ENCODE results near the gene CCND1. TPM values are rescaled to one million over a fixed set of nuclear protein-coding genes. Genes with fewer than 3 reads are reported as not detected.
A peak's percentile ranks its signal among the peaks of the same experiment; 100 is the strongest.

Gene CCND1
- total RNA-seq, 4 donors from 2014 or later, result 108 to 259 (median 168) TPM

GRCh38 chr11:69598147-69598546 lies 42.8 kb upstream of the CCND1 start:
- Histone ChIP-seq H3K4me3 (no peak overlapping the region), H3K9me3 (peaks cover 0 to 7% (median 0%) of the 10 kb centered on the region in 4 donors), H3K27me3 (no peaks in the 10 kb centered on the region), H3K36me3 (no peaks in the 10 kb centered on the region), H3K4me1 (no peaks in the 10 kb centered on the region), H3K27ac (no peak overlapping the region)
- 59 to 67% methylated on average over 4 to 5 of the region's 5 CpGs for WGBS, 2 donors
- TF ChIP-seq, protein P1, sequence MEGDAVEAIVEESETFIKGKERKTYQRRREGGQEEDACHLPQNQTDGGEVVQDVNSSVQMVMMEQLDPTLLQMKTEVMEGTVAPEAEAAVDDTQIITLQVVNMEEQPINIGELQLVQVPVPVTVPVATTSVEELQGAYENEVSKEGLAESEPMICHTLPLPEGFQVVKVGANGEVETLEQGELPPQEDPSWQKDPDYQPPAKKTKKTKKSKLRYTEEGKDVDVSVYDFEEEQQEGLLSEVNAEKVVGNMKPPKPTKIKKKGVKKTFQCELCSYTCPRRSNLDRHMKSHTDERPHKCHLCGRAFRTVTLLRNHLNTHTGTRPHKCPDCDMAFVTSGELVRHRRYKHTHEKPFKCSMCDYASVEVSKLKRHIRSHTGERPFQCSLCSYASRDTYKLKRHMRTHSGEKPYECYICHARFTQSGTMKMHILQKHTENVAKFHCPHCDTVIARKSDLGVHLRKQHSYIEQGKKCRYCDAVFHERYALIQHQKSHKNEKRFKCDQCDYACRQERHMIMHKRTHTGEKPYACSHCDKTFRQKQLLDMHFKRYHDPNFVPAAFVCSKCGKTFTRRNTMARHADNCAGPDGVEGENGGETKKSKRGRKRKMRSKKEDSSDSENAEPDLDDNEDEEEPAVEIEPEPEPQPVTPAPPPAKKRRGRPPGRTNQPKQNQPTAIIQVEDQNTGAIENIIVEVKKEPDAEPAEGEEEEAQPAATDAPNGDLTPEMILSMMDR (IDR thresholded peaks at IDR 0.05), result peak in 1 of 5 experiments; percentile 15
- no peak for TF ChIP-seq POLR2A (IDR thresholded peaks at IDR 0.05)
- DNase-seq (ENCODE audit: low spot score in 2 of 2), result no peak

DNA sequence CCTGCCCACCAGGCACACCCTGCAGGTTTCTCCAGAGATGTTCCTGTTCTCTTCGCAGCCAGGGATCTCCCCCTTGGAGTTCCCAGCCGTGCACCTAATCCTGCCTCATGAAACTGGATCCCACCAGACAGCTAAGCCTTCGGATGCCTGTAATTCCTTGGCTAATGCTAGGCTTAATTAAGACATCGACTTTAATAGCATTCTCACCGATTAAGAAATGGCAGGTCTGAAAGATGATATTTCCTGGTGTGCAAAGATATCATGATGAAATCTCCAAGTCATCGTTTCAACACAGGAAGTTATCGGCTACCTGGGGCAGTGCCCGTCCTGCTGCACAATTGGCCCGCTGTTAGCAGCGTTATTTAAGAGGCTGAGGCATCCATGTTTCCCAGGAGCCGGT lies 41.5 kb upstream of the CCND1 start:
- Histone ChIP-seq H3K27ac (no peak overlapping the region), H3K27me3 (no peaks in the 10 kb centered on the region), H3K4me3 (no peak overlapping the region), H3K4me1 (no peaks in the 10 kb centered on the region), H3K36me3 (no peaks in the 10 kb centered on the region), H3K9me3 (peaks cover 0 to 7% (median 0%) of the 10 kb centered on the region in 4 donors)
- 50% methylated on average over 11 of the region's 11 CpGs for WGBS, 2 donors
- TF ChIP-seq, protein P1 (IDR thresholded peaks at IDR 0.05), result no peak
- no peak for TF ChIP-seq POLR2A (IDR thresholded peaks at IDR 0.05)
- DNase-seq (ENCODE audit: low spot score in 2 of 2), result no peak

- TF ChIP-seq POLR2A (IDR thresholded peaks at IDR 0.05) (no peak), EP300 (IDR thresholded peaks at IDR 0.05) (no peak)
- TF ChIP-seq, protein P1 (IDR thresholded peaks at IDR 0.05), result no peak
- Histone ChIP-seq H3K4me3 (no peak overlapping the region), H3K4me1 (no peaks in the 10 kb centered on the region), H3K9me3 (peaks cover 0 to 7% (median 0%) of the 10 kb centered on the region in 4 donors), H3K27ac (no peak overlapping the region), H3K36me3 (no peaks in the 10 kb centered on the region), H3K27me3 (no peaks in the 10 kb centered on the region)
- WGBS, 2 donors, result 71 to 77% methylated on average over 6 of the region's 6 CpGs
- DNase-seq (ENCODE audit: low spot score in 2 of 2), result no peak
Measured at GRCh38 chr11:69600001-69600400, 41.0 kb upstream of the CCND1 start.

GRCh38 chr11:69601011-69601975 lies 39.7 kb upstream of the CCND1 start:
- no peak for DNase-seq (ENCODE audit: low spot score in 2 of 2)
- Histone ChIP-seq H3K4me1 (no peaks in the 10 kb centered on the region), H3K4me3 (no peak overlapping the region), H3K27me3 (no peaks in the 10 kb centered on the region), H3K27ac (no peak overlapping the region), H3K9me3 (peaks cover 0 to 7% (median 0%) of the 10 kb centered on the region in 4 donors), H3K36me3 (no peaks in the 10 kb centered on the region)
- TF ChIP-seq EP300 (IDR thresholded peaks at IDR 0.05) (no peak), POLR2A (IDR thresholded peaks at IDR 0.05) (no peak)
- TF ChIP-seq, protein P1 (IDR thresholded peaks at IDR 0.05), result no peak
- 86 to 90% methylated on average over 12 of the region's 12 CpGs for WGBS, 2 donors

- DNase-seq (ENCODE audit: low spot score in 2 of 2), result no peak
- 55 to 59% methylated on average over 16 of the region's 16 CpGs for WGBS, 2 donors
- H3K4me1 ChIP-seq, result no peaks in the 10 kb centered on the region
- H3K9me3 ChIP-seq, result peaks cover 0 to 15% (median 0%) of the 10 kb centered on the region in 4 donors
- no peak overlapping the region for H3K27ac ChIP-seq
- H3K4me3 ChIP-seq, result no peak overlapping the region
- no peaks in the 10 kb centered on the region for H3K27me3 ChIP-seq
- no peak for TF ChIP-seq EP300 (IDR thresholded peaks at IDR 0.05)
- TF ChIP-seq, protein P1 (IDR thresholded peaks at IDR 0.05), result no peak
- TF ChIP-seq POLR2A (IDR thresholded peaks at IDR 0.05), result no peak
- H3K36me3 ChIP-seq, result no peaks in the 10 kb centered on the region
Measured at GRCh38 chr11:69603111-69603836, 37.7 kb upstream of the CCND1 start.
